Ramos (cell line): Measurements from ENCODE around the gene ZNF148.
"Not testable (repeated sequence)": the region's sequence is repeated elsewhere in the genome, so short reads cannot be mapped to it uniquely, and the experiment has no call there.

Experiments used
- in situ Hi-C: fragments of 300-500 bp; cut with MboI; formaldehyde crosslinking; loops from one replicate; pipeline ENCODE4 v1.14.3; 2022; ENCODE audit warnings: low sequenced_read_pairs; ENCODE audit not compliant: unreplicated experiment

ZNF148 gene

GRCh38 chr3:125374996-125375941, at the start of gene ZNF148:
ZNF148 (minus strand) TSS chr3:125375325; CDS start chr3:125313640, 61,685 bp downstream.
- in situ Hi-C loops = no loop called here

- in situ Hi-C loops = no loop called here
Observed at GRCh38 chr3:125418306-125418705, 43.2 kb upstream of the ZNF148 start.

- in situ Hi-C loops = no loop called here
Observed at GRCh38 chr3:125416235-125416634, 41.1 kb upstream of the ZNF148 start.

GRCh38 chr3:125414669-125415068, 39.5 kb upstream of the ZNF148 start:
- in situ Hi-C loops = no loop called here

GRCh38 chr3:125410922-125411321, 35.8 kb upstream of the ZNF148 start:
- in situ Hi-C loops = no loop called here

- in situ Hi-C loops = no loop called here
Observed at GRCh38 chr3:125406070-125406469, 30.9 kb upstream of the ZNF148 start.

- in situ Hi-C loops = not testable (repeated sequence)
Observed at GRCh38 chr3:125405515-125405914, 30.4 kb upstream of the ZNF148 start.

GRCh38 chr3:125403789-125404188, 28.7 kb upstream of the ZNF148 start:
- in situ Hi-C loops = no loop called here

GRCh38 chr3:125402639-125403038, 27.5 kb upstream of the ZNF148 start:
- in situ Hi-C loops = no loop called here

GRCh38 chr3:125401402-125401801, 26.3 kb upstream of the ZNF148 start:
- in situ Hi-C loops = no loop called here

- in situ Hi-C loops = no loop called here
Observed at GRCh38 chr3:125398952-125399351, 23.8 kb upstream of the ZNF148 start.

GRCh38 chr3:125395091-125395490, 20.0 kb upstream of the ZNF148 start:
- in situ Hi-C loops = no loop called here

GRCh38 chr3:125394406-125394805, 19.3 kb upstream of the ZNF148 start:
- in situ Hi-C loops = no loop called here

- in situ Hi-C loops = no loop called here
Observed at GRCh38 chr3:125389282-125389681, 14.2 kb upstream of the ZNF148 start.

GRCh38 chr3:125388369-125388768, 13.2 kb upstream of the ZNF148 start:
- in situ Hi-C loops = not testable (repeated sequence)

GRCh38 chr3:125386811-125387210, 11.7 kb upstream of the ZNF148 start:
- in situ Hi-C loops = no loop called here

- in situ Hi-C loops = no loop called here
Observed at GRCh38 chr3:125383744-125384143, 8.6 kb upstream of the ZNF148 start.

GRCh38 chr3:125382298-125382697, 7.2 kb upstream of the ZNF148 start:
- in situ Hi-C loops = no loop called here

- in situ Hi-C loops = no loop called here
Observed at GRCh38 chr3:125381743-125382142, 6.6 kb upstream of the ZNF148 start.

GRCh38 chr3:125381314-125381713, 6.2 kb upstream of the ZNF148 start:
- in situ Hi-C loops = no loop called here

GRCh38 chr3:125379483-125379882, 4.4 kb upstream of the ZNF148 start:
- in situ Hi-C loops = no loop called here

- in situ Hi-C loops = no loop called here
Observed at GRCh38 chr3:125378762-125379161, 3.6 kb upstream of the ZNF148 start.
